ENCODE measurements around the gene DEAF1. TPM values are rescaled to one million over a fixed set of nuclear protein-coding genes. Genes with fewer than 3 reads are reported as not detected.

Gene DEAF1
- total and polyA plus RNA-seq, 2 donors (not counting 3 experiments of a cell fraction or from before 2014, with no cell fraction given) = 43.6 to 55.7 TPM

- Histone ChIP-seq H3K9me1 (replicated peaks; ENCODE audit: control insufficient read depth, extremely low read depth, insufficient read depth, low read length) (no peaks in the 10 kb centered on the region), H3K9ac (replicated peaks; ENCODE audit: extremely low read depth, insufficient read depth, low read length) (no peak overlapping the region), H3K27ac (ENCODE audit: insufficient read depth, low read depth, low read length) (no peak overlapping the region), H3K4me2 (ENCODE audit: insufficient read depth, low read length) (no peak overlapping the region), H3K79me2 (ENCODE audit: control insufficient read depth, insufficient read depth, low read length) (no peaks in the 10 kb centered on the region), H4K20me1 (replicated peaks; ENCODE audit: control insufficient read depth, extremely low read depth, insufficient read depth, low read length) (no peaks in the 10 kb centered on the region), H3K4me1 (ENCODE audit: control insufficient read depth, extremely low read depth, insufficient read depth, low read length) (no peaks in the 10 kb centered on the region), H3K36me3 (ENCODE audit: control insufficient read depth in 2 of 2, extremely low read depth in 1 of 2, insufficient read depth in 2 of 2, low read length in 2 of 2) (no peaks in the 10 kb centered on the region), H2AFZ (ENCODE audit: low read depth, low read length) (no peak overlapping the region), H3K9me3 (replicated peaks; ENCODE audit: control insufficient read depth, insufficient read depth, low read length) (no peaks in the 10 kb centered on the region), H3K4me3 (replicated peaks in 1 of 3; ENCODE audit: insufficient read depth in 1 of 3, low read depth in 1 of 3, low read length in 3 of 3) (no peak overlapping the region), H3K27me3 (ENCODE audit: control insufficient read depth in 2 of 2, insufficient read depth in 2 of 2, low read length in 2 of 2) (peaks cover 4 to 14% of the 10 kb centered on the region in 2 experiments)
- CTCF ChIA-PET = interaction anchor here (0.8 kb wide), 1 partner anchor 19 kb away, joined by 3 read pairs; no protein-coding TSS in a partner anchor
- intact Hi-C loops (cut with micrococcal nuclease) (no loop called here), dilution Hi-C loops (cut with MboI; ENCODE audit: extremely low pct_ligation_motif_present, low sequenced_read_pairs) (no loop called here)
- POLR2A ChIA-PET = no interaction called here
- no peak for FAIRE-seq
- BruUV-seq (replicated peaks) = no TSS peak
- no peak for DNase-seq (ENCODE audit: low read depth, low spot score)
- no peak for TF ChIP-seq POLR2A (IDR thresholded peaks at IDR 0.05; ENCODE audit: low read depth, low read length)
- peak; percentile 45 for TF ChIP-seq EZH2 (IDR thresholded peaks at IDR 0.05; ENCODE audit: borderline replicate concordance, low read depth, low read length, severe bottlenecking)
Observed at GRCh38 chr11:628056-628455, 67.0 kb downstream of the DEAF1 start.

- H3K79me2 ChIP-seq (ENCODE audit: control insufficient read depth, insufficient read depth, low read length) = no peaks in the 10 kb centered on the region
- H3K27me3 ChIP-seq (ENCODE audit: control insufficient read depth in 2 of 2, insufficient read depth in 2 of 2, low read length in 2 of 2) = peaks cover 4 to 14% of the 10 kb centered on the region in 2 experiments
- BruUV-seq (replicated peaks) = no TSS peak
- intact Hi-C loops (cut with micrococcal nuclease) = no loop called here
- H3K27ac ChIP-seq (ENCODE audit: insufficient read depth, low read depth, low read length) = no peak overlapping the region
- H3K9ac ChIP-seq (replicated peaks; ENCODE audit: extremely low read depth, insufficient read depth, low read length) = no peak overlapping the region
- H3K4me1 ChIP-seq (ENCODE audit: control insufficient read depth, extremely low read depth, insufficient read depth, low read length) = no peaks in the 10 kb centered on the region
- no peak overlapping the region for H2AFZ ChIP-seq (ENCODE audit: low read depth, low read length)
- no peak for TF ChIP-seq GATA2 (IDR thresholded peaks at IDR 0.05; ENCODE audit: insufficient read depth, insufficient read length, low read depth, low read length)
- no peak for TF ChIP-seq MAX (IDR thresholded peaks at IDR 0.05; ENCODE audit: insufficient read depth, insufficient read length)
- TF ChIP-seq MYC (IDR thresholded peaks at IDR 0.05; ENCODE audit: low read depth, low read length) = no peak
- TF ChIP-seq CTCF (IDR thresholded peaks at IDR 0.05; ENCODE audit: extremely low read depth in 1 of 2, insufficient read depth in 1 of 2, low read depth in 1 of 2, low read length in 2 of 2) = no peak
- TF ChIP-seq JUN (IDR thresholded peaks at IDR 0.05; ENCODE audit: borderline replicate concordance, insufficient read depth, insufficient read length, low read depth) = no peak
- TF ChIP-seq POLR2A (IDR thresholded peaks at IDR 0.05; ENCODE audit: low read depth, low read length) = no peak
- TF ChIP-seq POLR2AphosphoS5 (IDR thresholded peaks at IDR 0.05; ENCODE audit: insufficient read depth, low read depth, low read length) = no peak
- no peak for TF ChIP-seq FOS (IDR thresholded peaks at IDR 0.05; ENCODE audit: borderline replicate concordance, insufficient read depth, low read length)
- TF ChIP-seq EZH2 (IDR thresholded peaks at IDR 0.05; ENCODE audit: borderline replicate concordance, low read depth, low read length, severe bottlenecking) = no peak
- ChIA-PET CTCF (no interaction called here), POLR2A (no interaction called here)
- dilution Hi-C loops (cut with MboI; ENCODE audit: extremely low pct_ligation_motif_present, low sequenced_read_pairs) = no loop called here
- no peak overlapping the region for H3K4me2 ChIP-seq (ENCODE audit: insufficient read depth, low read length)
- no peaks in the 10 kb centered on the region for H3K9me1 ChIP-seq (replicated peaks; ENCODE audit: control insufficient read depth, extremely low read depth, insufficient read depth, low read length)
- H3K9me3 ChIP-seq (replicated peaks; ENCODE audit: control insufficient read depth, insufficient read depth, low read length) = no peaks in the 10 kb centered on the region
- no peaks in the 10 kb centered on the region for H4K20me1 ChIP-seq (replicated peaks; ENCODE audit: control insufficient read depth, extremely low read depth, insufficient read depth, low read length)
- H3K36me3 ChIP-seq (ENCODE audit: control insufficient read depth in 2 of 2, extremely low read depth in 1 of 2, insufficient read depth in 2 of 2, low read length in 2 of 2) = no peaks in the 10 kb centered on the region
- no peak overlapping the region for H3K4me3 ChIP-seq (replicated peaks in 1 of 3; ENCODE audit: insufficient read depth in 1 of 3, low read depth in 1 of 3, low read length in 3 of 3)
- DNase-seq (ENCODE audit: low read depth, low spot score) = no peak
- no peak for FAIRE-seq
Observed at GRCh38 chr11:627308-627576, 67.8 kb downstream of the DEAF1 start.

Measured in endothelial cell of umbilical vein (primary cell).